Stimulated activated CD8-positive, alpha-beta memory T cell treated with anti-CD3 and anti-CD28 coated beads, Interleukin-4, amount 100 ng/mL, for 1 hour (primary cell): Measurements from ENCODE around the gene XRCC1.
"Not testable (repeated sequence)": the region's sequence is repeated elsewhere in the genome, so short reads cannot be mapped to it uniquely, and the experiment has no call there.

Experiments
- DNase-seq, 2 donors: peaks; one replicate each; pipeline ENCODE4 v3.0.0-alpha.2; 2020; ENCODE audit warnings: low read depth in 2 of 2, low spot score in 1 of 2

XRCC1 gene

DNA sequence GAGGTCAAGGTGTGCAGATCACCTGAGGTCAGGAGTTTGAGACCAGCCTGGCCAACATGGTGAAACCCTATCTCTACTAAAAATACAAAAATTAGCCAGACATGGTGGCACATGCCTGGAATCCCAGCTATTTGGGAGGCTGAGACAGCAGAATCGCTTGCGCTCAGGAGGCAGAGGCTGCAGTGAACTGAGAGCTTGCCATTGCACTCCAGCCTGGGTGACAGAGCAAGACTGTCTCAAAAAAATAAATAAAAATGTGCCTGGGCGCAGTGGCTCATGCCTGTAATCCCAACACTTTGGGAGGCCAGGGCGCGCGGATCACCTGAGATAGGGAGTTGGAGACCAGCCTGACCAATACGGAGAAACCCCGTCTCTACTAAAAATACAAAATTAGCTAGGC, 51.6 kb downstream of the XRCC1 start:
- not testable (repeated sequence) for DNase-seq

GRCh38 chr19:43522929-43523328, 52.4 kb downstream of the XRCC1 start:
- no peak for DNase-seq

GRCh38 chr19:43519436-43520088, 55.8 kb downstream of the XRCC1 start:
- peak in 1 of 2 donors; percentile 72 for DNase-seq

DNA sequence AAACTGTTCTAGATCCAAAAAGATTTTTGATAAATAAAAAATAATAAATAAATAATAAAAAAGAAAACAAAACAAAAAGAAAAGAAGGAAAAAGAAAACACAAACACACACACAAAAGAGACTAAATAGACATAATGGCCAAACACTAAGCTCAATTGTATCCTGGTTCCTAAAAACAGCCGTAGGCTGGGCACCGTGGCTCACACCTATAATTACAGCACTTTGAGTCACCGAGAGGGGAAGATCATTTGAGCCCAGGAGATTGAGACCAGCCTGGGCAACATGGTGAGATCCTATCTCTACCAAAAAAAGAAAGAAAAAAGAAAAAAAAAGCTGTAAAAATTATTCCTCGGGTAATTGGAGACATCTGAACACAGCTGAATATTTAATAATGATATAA, 57.3 kb downstream of the XRCC1 start:
- DNase-seq, result no peak

DNA sequence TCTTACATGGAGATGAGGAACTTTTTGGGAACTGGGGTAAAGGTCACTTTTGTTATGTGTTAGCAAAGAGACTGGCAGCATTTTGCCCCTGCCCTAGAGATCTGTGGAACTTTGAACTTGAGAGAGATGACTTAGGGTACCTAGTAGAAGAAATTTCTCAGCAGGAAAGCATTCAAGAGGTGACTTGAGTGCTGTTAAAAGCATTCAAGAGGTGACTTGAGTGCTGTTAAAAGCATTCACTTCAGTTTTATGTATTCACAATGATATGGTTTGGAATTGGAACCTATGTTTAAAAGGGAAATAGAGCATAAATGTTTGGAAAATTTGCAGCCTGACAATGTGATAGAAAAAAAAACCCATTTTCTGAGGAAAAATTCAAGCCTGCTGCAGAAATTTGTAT, 62.9 kb downstream of the XRCC1 start:
- not testable (repeated sequence) for DNase-seq

- no peak for DNase-seq
Measured at GRCh38 chr19:43511324-43511723, 64.0 kb downstream of the XRCC1 start.

DNA sequence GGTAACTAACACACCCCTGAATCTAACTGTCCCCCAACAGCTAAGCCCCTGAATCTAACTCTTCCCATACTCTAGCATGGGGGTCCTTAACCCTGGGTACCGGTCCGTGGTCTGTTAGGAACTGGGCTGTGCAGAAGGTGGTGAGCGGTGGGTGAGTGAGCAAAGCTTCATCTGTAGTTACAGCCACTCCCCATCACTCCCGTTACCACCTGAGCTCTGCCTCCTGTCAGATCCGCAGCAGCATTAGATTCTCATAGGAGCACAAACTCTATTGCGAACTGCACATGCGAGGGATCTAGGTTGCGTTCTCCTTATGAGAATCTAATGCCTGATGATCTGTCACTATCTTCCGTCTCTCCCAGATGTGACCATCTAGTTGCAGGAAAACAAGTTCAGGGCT, 64.6 kb downstream of the XRCC1 start:
- DNase-seq, result no peak

DNA sequence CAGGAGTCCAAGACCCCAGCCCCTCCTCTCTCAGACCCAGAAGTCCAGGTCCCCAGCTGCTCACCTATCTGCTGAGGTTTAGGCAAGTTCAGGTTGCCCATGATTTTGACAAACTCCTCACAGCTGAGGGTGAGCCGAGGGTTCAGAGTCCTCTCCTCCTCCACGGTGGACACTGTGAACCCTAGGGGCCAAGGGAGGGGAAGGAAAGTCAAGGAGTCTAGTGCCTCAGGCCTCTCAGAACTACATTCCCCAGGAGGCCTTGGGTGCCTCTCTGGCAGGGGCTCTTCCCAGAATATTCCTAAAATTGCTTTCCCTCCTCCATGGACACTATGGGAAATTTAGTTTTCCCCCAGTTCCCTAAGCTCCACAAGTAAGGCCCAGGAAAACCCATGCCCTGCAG, 67.4 kb downstream of the XRCC1 start:
- no peak for DNase-seq

- no peak for DNase-seq
Measured at GRCh38 chr19:43506629-43507028, 68.7 kb downstream of the XRCC1 start.

- DNase-seq, result no peak
Measured at GRCh38 chr19:43505941-43506340, 69.4 kb downstream of the XRCC1 start.

GRCh38 chr19:43505186-43505456, 70.2 kb downstream of the XRCC1 start:
- no peak for DNase-seq

DNA sequence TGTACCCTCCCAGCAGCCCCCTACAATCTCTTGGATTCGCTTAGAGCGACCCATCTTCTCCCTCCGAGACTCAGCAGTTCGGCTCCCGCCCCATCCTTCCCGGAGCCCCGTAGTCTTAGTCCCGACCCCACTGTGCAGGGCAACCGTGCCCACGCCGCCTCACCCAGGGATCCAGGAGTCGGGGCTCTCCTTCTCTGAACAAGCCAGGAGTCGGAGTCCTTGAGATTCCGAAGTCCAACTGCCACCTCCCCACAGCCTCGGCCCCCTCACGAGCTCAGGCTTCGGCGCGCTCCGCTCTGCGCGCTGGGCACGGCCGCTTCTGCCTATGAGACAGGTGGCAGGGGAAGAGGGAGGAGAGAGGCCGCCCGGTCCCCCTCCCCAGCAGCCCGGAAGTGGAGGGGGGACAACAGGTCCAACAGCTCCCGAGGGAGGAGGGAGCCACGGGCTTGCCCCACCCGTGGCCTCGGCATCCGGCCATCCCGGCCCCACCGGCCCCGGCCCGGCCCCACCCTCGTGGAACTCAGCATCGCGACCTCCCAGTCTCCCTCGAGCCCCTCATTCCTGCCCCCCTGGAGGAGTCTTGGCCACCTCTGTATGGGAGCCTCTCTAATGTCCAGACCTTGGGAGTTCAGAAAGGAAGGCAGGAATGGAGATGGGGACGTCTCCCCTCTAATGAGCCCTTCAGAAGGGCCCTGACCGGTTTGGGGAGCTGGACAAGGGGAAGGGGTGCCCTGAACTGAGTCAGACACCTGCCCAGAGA, 70.7 kb downstream of the XRCC1 start, which contains the start of gene PHLDB3:
PHLDB3 (minus strand) TSS at position 321 of the 760 bp plus-strand sequence. CDS start 628 bp downstream, outside the sequence.
- DNase-seq, result no peak

GRCh38 chr19:43503501-43504425, 71.6 kb downstream of the XRCC1 start:
- peak; percentile 98 to 99 for DNase-seq

GRCh38 chr19:43502419-43502976, 72.8 kb downstream of the XRCC1 start:
- DNase-seq, result no peak

GRCh38 chr19:43501661-43502418, 73.5 kb downstream of the XRCC1 start:
- no peak for DNase-seq

- no peak for DNase-seq
Measured at GRCh38 chr19:43499042-43499441, 76.3 kb downstream of the XRCC1 start.

DNA sequence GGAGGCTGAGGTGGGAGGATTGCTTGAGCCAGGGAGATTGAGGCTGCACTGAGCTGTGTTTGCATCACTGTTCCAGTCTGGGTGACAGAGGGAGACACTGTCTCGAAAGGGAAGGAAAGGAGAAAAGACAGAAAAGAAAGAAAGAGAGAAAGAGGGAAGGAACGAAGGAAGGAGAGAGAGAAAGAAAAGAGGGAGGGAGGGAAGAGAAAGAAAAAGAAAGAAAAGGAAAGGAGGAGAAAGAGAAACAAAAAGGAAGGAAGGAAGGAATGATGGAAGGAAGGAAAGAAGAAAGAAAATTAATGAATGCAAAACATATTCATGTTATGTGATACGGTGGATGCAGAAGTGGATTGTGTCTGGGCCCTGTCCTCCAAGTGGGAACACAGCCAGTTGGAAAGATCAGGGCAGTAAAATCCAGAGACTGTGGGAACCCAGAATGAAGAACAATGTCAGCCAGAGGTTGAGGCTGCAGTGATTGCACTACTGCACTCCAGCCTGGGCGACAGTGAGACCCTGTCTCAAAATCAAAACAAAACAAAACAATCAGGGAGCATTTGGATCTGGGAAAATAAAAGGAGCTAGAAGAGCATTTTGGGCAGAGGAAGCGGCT, 77.0 kb downstream of the XRCC1 start:
- no peak for DNase-seq

GRCh38 chr19:43496960-43497359, 78.4 kb downstream of the XRCC1 start:
- no peak for DNase-seq

DNA sequence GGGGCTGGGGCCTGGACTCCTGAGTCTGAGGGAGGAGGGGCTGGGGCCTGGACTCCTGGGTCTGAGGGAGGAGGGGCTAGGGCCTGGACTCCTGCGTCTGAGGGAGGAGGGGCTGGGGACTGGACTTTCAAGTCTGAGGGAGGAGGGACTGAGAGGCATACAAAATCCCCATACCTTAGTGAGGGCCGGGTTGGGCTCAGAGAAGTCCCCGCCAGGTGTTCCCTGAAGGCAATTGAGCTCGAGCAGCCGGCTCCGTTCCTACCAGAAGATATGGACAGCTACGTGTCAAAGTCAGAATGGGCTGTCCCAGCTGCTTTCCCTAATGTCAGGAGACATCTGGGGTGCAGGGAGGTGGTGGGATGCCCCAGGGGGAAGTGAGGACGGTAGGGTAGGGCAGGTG, 80.2 kb downstream of the XRCC1 start:
- DNase-seq, result no peak
